Stomach (tissue), 9 donors: ENCODE results near the gene CRIP2. TPM values are rescaled to one million over a fixed set of nuclear protein-coding genes. Genes with fewer than 3 reads are reported as not detected.

Source experiments
- DNase-seq, 2 donors: peaks; one replicate each; pipeline versions ENCODE4 v3.0.0 to v3.0.0-alpha.2; 2013 to 2019
- H3K27ac ChIP-seq, 5 donors: fragments of 200-600 bp in 4 of 5; sonication (generic) in 4 of 5; one replicate each; pipeline ENCODE4 v1.5.1; 2013 to 2019; ENCODE audit warnings: mild to moderate bottlenecking in 1 of 5, moderate library complexity in 1 of 5
- H3K27me3 ChIP-seq, 3 donors: fragments of 200-600 bp; sonication (generic); one replicate each; pipeline ENCODE4 v1.5.1; 2017 to 2019; ENCODE audit warnings: mixed run types in 1 of 3
- H3K36me3 ChIP-seq, 4 donors: fragments of 200-600 bp; sonication (generic); 1 replicate in 3 of 4; 2 replicates in 1 of 4; pipeline ENCODE4 v1.5.1; 2016 to 2019
- H3K4me1 ChIP-seq, 4 donors: fragments of 200-600 bp; sonication (generic); one replicate each; pipeline ENCODE4 v1.5.1; 2016 to 2019
- H3K4me3 ChIP-seq, 4 donors: fragments of 200-600 bp; sonication (generic) in 3 of 4; one replicate each; pipeline ENCODE4 v1.5.1; 2016 to 2019; ENCODE audit warnings: mild to moderate bottlenecking in 1 of 4
- H3K9me3 ChIP-seq, 4 donors: fragments of 200-600 bp; sonication (generic); one replicate each; pipeline ENCODE4 v1.5.1; 2016 to 2019
- EP300 ChIP-seq: sonication (generic); formaldehyde crosslinking; IDR thresholded peaks from one replicate; pipeline ENCODE4 v1.6.1; 2017; ENCODE audit warnings: antibody characterized with exemption
- POLR2A ChIP-seq, 4 donors: fragments of 450-650 bp; IDR thresholded peaks; one replicate each; pipeline ENCODE4 v1.6.1; 2016; ENCODE audit warnings: antibody characterized with exemption in 4 of 4, control low read depth in 2 of 4, mild to moderate bottlenecking in 1 of 4, moderate library complexity in 1 of 4
- POLR2AphosphoS5 ChIP-seq, 3 donors: sonication (generic); formaldehyde crosslinking; IDR thresholded peaks; one replicate each; pipeline ENCODE4 v1.6.1; 2016; ENCODE audit warnings: antibody characterized with exemption in 3 of 3
- WGBS, 5 donors: extraction: QIAGEN DNeasy Blood & Tissue Kit in 3 of 5; methylation state at CpG; one replicate each; pipeline versions ENCODE4 v1.1.5 to v1.1.7; 2013 to 2018; 5-methylcytosine and 5-hydroxymethylcytosine counted together
- intact Hi-C: fragments of 100-400 bp; cut with DNase I; formaldehyde crosslinking; loops from one replicate; pipeline ENCODE4 v1.15.1; 2023; ENCODE audit warnings: low total_unique reads
- polyA plus RNA-seq, 3 donors: library from polyadenylated mRNA; stranded (reverse); fragments of 200-250 nt; gene quantifications; one replicate each; pipeline ENCODE4 v1.2.3, GENCODE V29; 2013
- total RNA-seq, 5 donors: library from RNA; depleted of rRNA; stranded (reverse); fragments of >200 nt; gene quantifications; one replicate each; pipeline versions ENCODE4 v1.1.0 to v1.2.3, GENCODE V29; 2014 to 2016
- TF ChIP-seq, protein P1 (sequence below), 7 experiments: fragments of 450-650 bp in 4 of 7; fragments of 200-600 bp in 3 of 7; sonication (generic) in 3 of 7; IDR thresholded peaks; one replicate each; pipeline ENCODE4 v1.5.1; 2016 to 2019; ENCODE audit warnings: antibody characterized with exemption in 7 of 7, control low read depth in 2 of 7, mild to moderate bottlenecking in 1 of 7
- donor health status: healthy with polysubstance abuse.
- donor health status: Bipolar disorder and iron deficiency.
- donor health status: healthy.

CRIP2 gene
- total and polyA plus RNA-seq, 8 donors, result 36.0 to 135 (median 74.5) TPM

- intact Hi-C loops, result no loop called here
Observed at GRCh38 chr14:105482486-105483110, 8.0 kb downstream of the CRIP2 start.

GRCh38 chr14:105483300-105484068 lies 8.9 kb downstream of the CRIP2 start:
- no peak overlapping the region for H3K4me3 ChIP-seq
- H3K36me3 ChIP-seq, result peaks cover 0 to 14% (median 4%) of the 10 kb centered on the region in 4 donors
- peaks cover 71 to 98% (median 83%) of the 10 kb centered on the region in 4 donors for H3K4me1 ChIP-seq
- 46 to 85% (median 55%) methylated on average over 14 to 18 of the region's 18 CpGs for WGBS, 5 donors
- intact Hi-C loops, result no loop called here
- no peaks in the 10 kb centered on the region for H3K9me3 ChIP-seq
- peak overlapping the region; percentile 48 to 95 (median 91) for H3K27ac ChIP-seq
- no peak for TF ChIP-seq POLR2AphosphoS5 (IDR thresholded peaks at IDR 0.05)
- no peak for TF ChIP-seq EP300
- TF ChIP-seq POLR2A (IDR thresholded peaks at IDR 0.05), result no peak
- TF ChIP-seq, protein P1, sequence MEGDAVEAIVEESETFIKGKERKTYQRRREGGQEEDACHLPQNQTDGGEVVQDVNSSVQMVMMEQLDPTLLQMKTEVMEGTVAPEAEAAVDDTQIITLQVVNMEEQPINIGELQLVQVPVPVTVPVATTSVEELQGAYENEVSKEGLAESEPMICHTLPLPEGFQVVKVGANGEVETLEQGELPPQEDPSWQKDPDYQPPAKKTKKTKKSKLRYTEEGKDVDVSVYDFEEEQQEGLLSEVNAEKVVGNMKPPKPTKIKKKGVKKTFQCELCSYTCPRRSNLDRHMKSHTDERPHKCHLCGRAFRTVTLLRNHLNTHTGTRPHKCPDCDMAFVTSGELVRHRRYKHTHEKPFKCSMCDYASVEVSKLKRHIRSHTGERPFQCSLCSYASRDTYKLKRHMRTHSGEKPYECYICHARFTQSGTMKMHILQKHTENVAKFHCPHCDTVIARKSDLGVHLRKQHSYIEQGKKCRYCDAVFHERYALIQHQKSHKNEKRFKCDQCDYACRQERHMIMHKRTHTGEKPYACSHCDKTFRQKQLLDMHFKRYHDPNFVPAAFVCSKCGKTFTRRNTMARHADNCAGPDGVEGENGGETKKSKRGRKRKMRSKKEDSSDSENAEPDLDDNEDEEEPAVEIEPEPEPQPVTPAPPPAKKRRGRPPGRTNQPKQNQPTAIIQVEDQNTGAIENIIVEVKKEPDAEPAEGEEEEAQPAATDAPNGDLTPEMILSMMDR (IDR thresholded peaks at IDR 0.05), result no peak
- peak in 1 of 2 donors; percentile 71 for DNase-seq
- H3K27me3 ChIP-seq, result peaks cover 0 to 65% (median 15%) of the 10 kb centered on the region in 3 donors

More at GRCh38 chr14:105482486-105483110, 8.0 kb downstream of the CRIP2 start:
- whole genome bisulfite sequencing, 5 donors, result 55 to 72% (median 71%) methylated on average over 13 to 18 of the region's 18 CpGs
- no peak for TF ChIP-seq POLR2AphosphoS5 (IDR thresholded peaks at IDR 0.05)
- no peak for DNase-seq
- peak overlapping the region; percentile 48 to 95 (median 91) for H3K27ac ChIP-seq
- H3K9me3 ChIP-seq, result no peaks in the 10 kb centered on the region
- peaks cover 0 to 65% (median 23%) of the 10 kb centered on the region in 3 donors for H3K27me3 ChIP-seq
- H3K4me1 ChIP-seq, result peaks cover 62 to 97% (median 82%) of the 10 kb centered on the region in 4 donors
- peaks cover 0 to 18% (median 4%) of the 10 kb centered on the region in 4 donors for H3K36me3 ChIP-seq
- peak overlapping the region in 1 of 4 donors; percentile 41 for H3K4me3 ChIP-seq

- Histone ChIP-seq H3K27me3 (peaks cover 0 to 62% (median 10%) of the 10 kb centered on the region in 3 donors), H3K9me3 (no peaks in the 10 kb centered on the region), H3K4me3 (no peak overlapping the region), H3K4me1 (peaks cover 79 to 99% (median 88%) of the 10 kb centered on the region in 4 donors), H3K27ac (peak overlapping the region in 2 of 5 donors; percentile 91 to 95), H3K36me3 (peaks cover 0 to 6% (median 2%) of the 10 kb centered on the region in 4 donors)
- TF ChIP-seq POLR2A (IDR thresholded peaks at IDR 0.05), result no peak
- no peak for TF ChIP-seq EP300
- TF ChIP-seq, protein P1 (IDR thresholded peaks at IDR 0.05), result no peak
- TF ChIP-seq POLR2AphosphoS5 (IDR thresholded peaks at IDR 0.05), result no peak
- 64 to 75% (median 72%) methylated on average over 19 to 20 of the region's 20 CpGs for WGBS, 5 donors
- peak in 1 of 2 donors; percentile 79 for DNase-seq
- intact Hi-C loops, result no loop called here
Observed at GRCh38 chr14:105484069-105484996, 9.7 kb downstream of the CRIP2 start.

- peaks cover 86 to 99% (median 94%) of the 10 kb centered on the region in 4 donors for H3K4me1 ChIP-seq
- intact Hi-C loops, result no loop called here
- H3K27ac ChIP-seq, result peak overlapping the region in 1 of 5 donors; percentile 95
- no peak overlapping the region for H3K4me3 ChIP-seq
- no peak for DNase-seq
- TF ChIP-seq POLR2AphosphoS5 (IDR thresholded peaks at IDR 0.05), result no peak
- TF ChIP-seq EP300, result no peak
- TF ChIP-seq, protein P1 (IDR thresholded peaks at IDR 0.05), result no peak
- no peak for TF ChIP-seq POLR2A (IDR thresholded peaks at IDR 0.05)
- H3K27me3 ChIP-seq, result peaks cover 0 to 55% (median 10%) of the 10 kb centered on the region in 3 donors
- H3K36me3 ChIP-seq, result no peaks in the 10 kb centered on the region
- no peaks in the 10 kb centered on the region for H3K9me3 ChIP-seq
- 87 to 90% (median 88%) methylated on average over 11 to 16 of the region's 16 CpGs for WGBS, 5 donors
Observed at GRCh38 chr14:105484997-105485393, 10.4 kb downstream of the CRIP2 start.
